ENCODE data around the gene RALGPS1. TPM values are rescaled to one million over a fixed set of nuclear protein-coding genes. Genes with fewer than 3 reads are reported as not detected.

The RALGPS1 gene
- total RNA-seq, 4 donors from 2014 or later = 3.3 to 9.8 (median 6.7) TPM

DNA sequence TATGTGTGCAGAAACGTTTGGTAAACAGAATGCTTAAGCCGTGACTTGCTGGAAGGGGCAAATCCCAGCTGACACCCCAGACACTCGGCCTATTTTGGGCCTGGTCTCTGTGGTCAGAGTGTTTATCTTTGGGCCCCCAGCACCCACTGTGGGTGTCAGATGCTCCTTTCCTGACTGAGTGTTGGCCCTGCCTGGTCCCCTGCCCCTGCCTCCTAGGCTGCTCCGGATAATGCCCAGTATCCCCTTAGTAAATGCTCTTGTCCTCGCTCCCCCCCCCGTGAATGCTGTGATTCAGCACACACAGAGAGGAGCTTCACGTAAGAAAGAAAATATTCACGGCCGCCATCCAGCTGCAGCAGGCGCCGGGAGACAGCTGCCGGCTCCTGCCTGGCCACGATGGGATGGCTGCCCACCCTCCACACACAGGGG is 219.2 kb downstream of the RALGPS1 start:
- DNase-seq (ENCODE audit: low spot score in 2 of 2) = peak; percentile 51 to 76
- Histone ChIP-seq H3K9me3 (no peaks in the 10 kb centered on the region), H3K36me3 (no peaks in the 10 kb centered on the region), H3K4me1 (peaks cover 0 to 69% (median 43%) of the 10 kb centered on the region in 4 donors), H3K27me3 (no peaks in the 10 kb centered on the region), H3K4me3 (no peak overlapping the region), H3K27ac (peak overlapping the region; percentile 45 to 85 (median 70))
- peak in 1 of 2 donors; percentile 22 for TF ChIP-seq EP300 (IDR thresholded peaks at IDR 0.05)
- TF ChIP-seq POLR2A (IDR thresholded peaks at IDR 0.05) = no peak
- WGBS, 2 donors = 20 to 25% methylated on average over 13 of the region's 13 CpGs

DNA sequence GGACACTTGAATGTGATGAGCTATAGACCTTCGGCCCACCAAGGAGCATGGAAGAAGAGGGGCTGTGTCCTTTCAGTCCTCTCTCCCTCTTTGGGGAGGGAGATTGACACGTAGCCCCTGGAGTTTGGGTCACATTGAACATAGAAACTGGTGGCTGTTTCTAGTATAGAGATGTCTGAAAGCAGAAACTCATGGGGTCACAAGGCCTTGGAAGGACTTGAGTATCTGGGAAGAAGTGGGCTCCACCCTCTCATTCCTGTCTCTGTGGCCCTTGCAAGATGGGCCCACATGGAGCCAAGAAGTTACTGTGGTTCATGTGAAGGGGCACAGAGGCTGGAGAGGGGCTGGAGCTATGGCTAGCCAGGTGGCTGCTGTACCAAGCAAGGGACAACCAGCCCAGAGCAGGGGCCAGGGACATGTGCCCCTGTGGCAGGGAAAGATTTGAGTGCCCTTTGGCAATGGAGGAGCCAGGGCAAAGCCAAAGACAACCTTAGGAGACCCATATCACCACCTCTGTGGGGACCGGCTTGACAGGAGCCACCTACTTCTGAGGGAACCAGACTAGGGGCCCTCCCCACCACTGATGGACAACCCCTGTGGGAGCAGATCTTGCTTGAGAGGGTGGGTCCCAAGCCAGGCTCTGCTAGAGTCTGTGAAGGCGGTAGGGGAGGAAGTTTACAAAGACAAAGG is 220.6 kb downstream of the RALGPS1 start:
- Histone ChIP-seq H3K27ac (peak overlapping the region in 2 of 4 donors; percentile 59 to 77), H3K36me3 (no peaks in the 10 kb centered on the region), H3K4me3 (no peak overlapping the region), H3K27me3 (no peaks in the 10 kb centered on the region), H3K9me3 (no peaks in the 10 kb centered on the region), H3K4me1 (peaks cover 0 to 55% (median 35%) of the 10 kb centered on the region in 4 donors)
- 83 to 85% methylated on average over 4 of the region's 4 CpGs for WGBS, 2 donors
- no peak for TF ChIP-seq EP300 (IDR thresholded peaks at IDR 0.05)
- TF ChIP-seq POLR2A (IDR thresholded peaks at IDR 0.05) = no peak
- TF ChIP-seq, protein P1, sequence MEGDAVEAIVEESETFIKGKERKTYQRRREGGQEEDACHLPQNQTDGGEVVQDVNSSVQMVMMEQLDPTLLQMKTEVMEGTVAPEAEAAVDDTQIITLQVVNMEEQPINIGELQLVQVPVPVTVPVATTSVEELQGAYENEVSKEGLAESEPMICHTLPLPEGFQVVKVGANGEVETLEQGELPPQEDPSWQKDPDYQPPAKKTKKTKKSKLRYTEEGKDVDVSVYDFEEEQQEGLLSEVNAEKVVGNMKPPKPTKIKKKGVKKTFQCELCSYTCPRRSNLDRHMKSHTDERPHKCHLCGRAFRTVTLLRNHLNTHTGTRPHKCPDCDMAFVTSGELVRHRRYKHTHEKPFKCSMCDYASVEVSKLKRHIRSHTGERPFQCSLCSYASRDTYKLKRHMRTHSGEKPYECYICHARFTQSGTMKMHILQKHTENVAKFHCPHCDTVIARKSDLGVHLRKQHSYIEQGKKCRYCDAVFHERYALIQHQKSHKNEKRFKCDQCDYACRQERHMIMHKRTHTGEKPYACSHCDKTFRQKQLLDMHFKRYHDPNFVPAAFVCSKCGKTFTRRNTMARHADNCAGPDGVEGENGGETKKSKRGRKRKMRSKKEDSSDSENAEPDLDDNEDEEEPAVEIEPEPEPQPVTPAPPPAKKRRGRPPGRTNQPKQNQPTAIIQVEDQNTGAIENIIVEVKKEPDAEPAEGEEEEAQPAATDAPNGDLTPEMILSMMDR (IDR thresholded peaks at IDR 0.05) = no peak
- no peak for DNase-seq (ENCODE audit: low spot score in 2 of 2)

DNA sequence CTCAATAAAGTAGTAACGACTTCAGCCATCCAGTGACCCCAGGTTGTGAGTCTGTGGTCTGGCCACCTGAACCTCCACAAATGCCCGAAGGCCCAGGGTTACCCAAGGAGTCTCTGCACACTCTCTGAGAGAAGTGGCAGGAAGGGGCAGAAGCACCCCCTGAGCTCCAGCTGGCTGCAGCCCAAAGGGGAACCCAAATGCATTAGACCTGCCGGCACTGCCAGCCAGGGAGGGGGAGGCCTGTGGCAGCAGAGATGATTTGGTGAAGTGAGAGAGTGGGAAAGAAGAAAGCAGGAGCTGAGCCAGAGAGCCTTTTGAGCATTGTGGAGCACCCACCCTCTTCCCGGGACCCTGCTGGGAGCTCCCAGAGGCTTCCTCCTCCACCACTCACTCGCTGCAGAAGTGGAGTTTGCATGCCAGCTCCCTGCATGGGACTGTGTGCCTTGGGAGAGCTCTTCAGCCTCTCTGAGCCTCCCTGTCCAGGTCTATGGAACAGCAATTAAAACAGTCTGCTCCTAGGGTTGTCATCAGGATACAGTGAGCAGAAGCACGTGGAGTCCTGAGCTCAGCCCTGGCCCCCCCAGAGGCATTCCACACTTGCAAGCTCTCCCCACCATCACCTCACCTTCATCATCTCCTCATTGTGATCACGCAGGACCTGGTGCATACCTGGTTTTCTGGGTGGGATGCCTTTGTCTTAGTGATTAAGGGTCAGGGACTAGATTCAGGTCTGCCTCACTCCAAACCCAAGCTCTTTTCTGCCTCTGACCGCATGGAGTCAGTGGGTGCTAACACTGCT is 221.7 kb downstream of the RALGPS1 start:
- no peak for DNase-seq (ENCODE audit: low spot score in 2 of 2)
- Histone ChIP-seq H3K36me3 (no peaks in the 10 kb centered on the region), H3K27me3 (no peaks in the 10 kb centered on the region), H3K4me1 (peaks cover 0 to 48% (median 30%) of the 10 kb centered on the region in 4 donors), H3K4me3 (no peak overlapping the region), H3K27ac (no peak overlapping the region), H3K9me3 (no peaks in the 10 kb centered on the region)
- TF ChIP-seq EP300 (IDR thresholded peaks at IDR 0.05) (no peak), POLR2A (IDR thresholded peaks at IDR 0.05) (no peak)
- TF ChIP-seq, protein P1 (IDR thresholded peaks at IDR 0.05) = no peak
- WGBS, 2 donors = 73 to 83% methylated on average over 8 of the region's 8 CpGs

DNA sequence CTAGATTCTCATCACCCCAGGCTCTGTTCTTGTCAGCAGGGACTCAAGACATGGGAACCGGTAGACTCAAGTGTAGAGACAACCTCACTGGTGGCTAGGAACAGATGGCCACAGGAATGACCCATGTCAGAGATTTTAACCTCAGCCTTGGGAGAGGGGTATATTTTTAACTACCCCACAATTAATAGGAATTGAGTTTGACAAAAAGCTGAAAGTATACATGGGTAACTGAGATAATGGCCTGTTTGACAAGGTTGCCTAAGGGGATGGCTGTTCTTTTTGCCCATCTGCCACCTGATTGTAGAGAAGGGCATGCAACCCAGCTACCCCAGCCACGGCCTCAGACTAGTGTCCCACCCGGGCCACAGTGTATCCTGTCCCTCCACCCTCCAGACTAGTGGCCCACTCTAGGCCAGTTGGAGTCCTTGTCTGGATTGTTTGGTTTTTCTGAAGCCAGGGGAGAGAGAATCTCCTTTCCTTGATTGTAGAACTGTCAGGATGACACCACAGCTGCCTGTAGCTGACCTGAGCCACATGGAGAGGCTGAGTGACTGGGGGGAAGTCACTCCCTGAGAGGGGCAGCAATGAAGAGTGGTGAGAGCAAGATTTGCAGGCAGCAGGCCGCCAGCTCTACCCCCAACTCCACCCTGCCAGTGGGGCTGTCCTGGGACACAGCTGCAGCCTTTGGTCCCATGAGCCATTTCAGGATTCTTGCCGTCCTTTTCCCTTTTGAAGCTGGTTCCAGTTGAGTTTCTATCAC is 222.5 kb downstream of the RALGPS1 start:
- WGBS, 2 donors = 96 to 97% methylated on average over 5 of the region's 5 CpGs
- peaks cover 0 to 40% (median 22%) of the 10 kb centered on the region in 4 donors for H3K4me1 ChIP-seq
- H3K27me3 ChIP-seq = no peaks in the 10 kb centered on the region
- TF ChIP-seq, protein P1 (IDR thresholded peaks at IDR 0.05) = no peak
- no peak for TF ChIP-seq POLR2A (IDR thresholded peaks at IDR 0.05)
- no peak for TF ChIP-seq EP300 (IDR thresholded peaks at IDR 0.05)
- H3K27ac ChIP-seq = no peak overlapping the region
- no peaks in the 10 kb centered on the region for H3K36me3 ChIP-seq
- H3K9me3 ChIP-seq = no peaks in the 10 kb centered on the region
- H3K4me3 ChIP-seq = no peak overlapping the region
- no peak for DNase-seq (ENCODE audit: low spot score in 2 of 2)

DNA sequence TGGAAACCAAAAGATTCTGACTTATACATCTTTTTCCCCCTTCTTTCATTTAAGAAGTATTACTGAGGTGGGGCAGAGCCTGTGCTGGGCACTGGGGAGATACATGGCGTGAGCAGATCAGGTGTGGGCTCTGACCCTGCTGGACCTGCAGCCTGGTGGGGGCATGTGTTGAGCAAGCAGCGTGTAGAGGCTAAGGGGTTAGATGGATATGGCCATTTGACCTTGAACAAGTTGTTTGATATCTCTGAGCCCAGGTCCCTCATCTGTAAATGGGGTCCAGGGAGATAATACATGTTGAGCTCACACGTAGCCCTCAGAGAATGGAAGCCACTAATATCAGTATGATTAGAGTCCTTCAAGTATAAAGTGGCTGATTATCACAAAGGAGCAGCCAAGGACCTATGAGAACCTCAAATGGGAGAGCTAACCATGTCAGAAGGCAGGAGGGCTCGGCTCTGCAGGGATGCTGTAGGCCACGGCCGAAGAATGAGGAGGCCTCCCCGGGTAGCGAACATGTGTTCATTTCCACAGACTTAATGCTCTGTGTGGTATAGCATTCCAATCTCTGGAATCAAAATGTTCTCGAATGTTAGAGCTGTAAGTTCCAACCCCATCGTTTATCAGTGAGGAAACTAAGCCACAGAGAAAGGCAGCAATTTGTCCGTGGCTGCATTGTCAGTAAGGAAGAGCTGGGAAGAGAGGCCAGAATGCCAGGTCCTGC is 223.2 kb downstream of the RALGPS1 start:
- Histone ChIP-seq H3K4me1 (peaks cover 0 to 33% (median 17%) of the 10 kb centered on the region in 4 donors), H3K4me3 (no peak overlapping the region), H3K36me3 (no peaks in the 10 kb centered on the region), H3K9me3 (no peaks in the 10 kb centered on the region), H3K27me3 (no peaks in the 10 kb centered on the region), H3K27ac (no peak overlapping the region)
- no peak for TF ChIP-seq EP300 (IDR thresholded peaks at IDR 0.05)
- no peak for TF ChIP-seq POLR2A (IDR thresholded peaks at IDR 0.05)
- TF ChIP-seq, protein P1 (IDR thresholded peaks at IDR 0.05) = no peak
- 92 to 94% methylated on average over 11 of the region's 11 CpGs for WGBS, 2 donors
- no peak for DNase-seq (ENCODE audit: low spot score in 2 of 2)

Data from tibial nerve (tissue), 4 donors.